DMS53 treated with DMSO at 0.1 percent for 48 hours (cell line): ENCODE measurements around the gene ASB5.
A peak's percentile ranks its signal among the peaks of the same experiment; 100 is the strongest.
"Not testable (repeated sequence)": the region's sequence is repeated elsewhere in the genome, so short reads cannot be mapped to it uniquely, and the experiment has no call there.

ENCODE experiments used
- DNase-seq: peaks from one replicate; lab custom pipeline; 2025; ENCODE audit not compliant: unreplicated experiment; lab: John Stamatoyannopoulos, UW

The ASB5 gene

DNA sequence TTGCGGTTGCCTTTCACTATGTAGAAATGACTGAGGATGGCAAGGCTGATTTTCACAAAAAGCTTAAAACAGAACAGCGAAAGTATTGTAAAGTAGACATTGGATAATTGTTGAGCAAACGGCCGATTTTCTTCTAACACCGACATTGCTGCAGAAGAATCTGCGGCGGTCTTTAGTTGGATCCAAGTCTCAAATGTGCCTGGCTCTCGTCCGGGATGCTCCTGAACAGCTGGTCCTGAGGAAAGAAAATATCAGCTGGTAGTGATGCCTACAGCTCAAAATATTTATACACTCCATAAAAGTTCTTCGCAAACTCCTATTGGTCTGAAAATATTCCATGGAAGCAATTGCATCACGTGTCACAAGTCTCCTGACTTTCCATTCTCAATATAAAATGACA, at the start of gene ASB5:
TSS of gene ASB5 (minus strand) at position 260 of the 400 bp plus-strand sequence. CDS start at position 146, 114 bp downstream.
- no peak for DNase-seq

DNA sequence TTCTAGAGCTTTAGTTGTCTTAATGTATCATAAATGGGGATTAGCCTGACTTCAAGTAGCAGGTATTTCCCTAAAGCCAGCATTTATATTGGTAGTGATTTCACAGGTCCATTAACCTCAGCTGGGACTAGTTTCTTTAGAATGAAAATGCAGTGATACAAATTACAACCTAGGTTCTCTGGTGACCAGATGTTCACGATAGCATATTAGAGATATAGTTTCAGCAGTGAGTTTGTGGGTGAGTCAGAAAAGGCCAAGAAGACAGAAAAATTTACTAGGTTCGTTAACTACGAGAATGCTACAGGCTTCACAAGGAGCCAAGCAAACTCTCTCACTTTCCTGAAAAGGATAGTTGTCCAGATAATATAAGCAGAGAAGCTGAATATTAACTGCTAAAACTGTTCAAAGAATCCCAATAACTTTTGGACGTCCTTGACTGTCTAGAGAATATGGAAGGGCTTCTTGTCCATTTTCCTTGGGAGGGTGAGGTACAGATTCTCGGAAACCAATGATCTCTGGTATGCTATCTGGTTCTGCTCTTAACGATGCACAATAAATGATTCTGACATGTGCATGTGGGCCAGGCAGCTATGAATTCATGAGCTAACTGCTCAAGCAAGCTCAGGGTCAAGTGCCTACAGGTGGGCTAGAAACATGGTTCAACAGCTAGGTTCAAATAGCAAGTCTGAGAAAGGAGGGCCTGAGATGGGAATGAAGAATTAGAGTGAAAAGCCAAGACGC, 44.7 kb upstream of the ASB5 start:
- DNase-seq, result no peak

- DNase-seq, result peak; percentile 9
These were observed 40.8 kb upstream of the ASB5 start for GRCh38 chr4:176309772-176310171.

DNA sequence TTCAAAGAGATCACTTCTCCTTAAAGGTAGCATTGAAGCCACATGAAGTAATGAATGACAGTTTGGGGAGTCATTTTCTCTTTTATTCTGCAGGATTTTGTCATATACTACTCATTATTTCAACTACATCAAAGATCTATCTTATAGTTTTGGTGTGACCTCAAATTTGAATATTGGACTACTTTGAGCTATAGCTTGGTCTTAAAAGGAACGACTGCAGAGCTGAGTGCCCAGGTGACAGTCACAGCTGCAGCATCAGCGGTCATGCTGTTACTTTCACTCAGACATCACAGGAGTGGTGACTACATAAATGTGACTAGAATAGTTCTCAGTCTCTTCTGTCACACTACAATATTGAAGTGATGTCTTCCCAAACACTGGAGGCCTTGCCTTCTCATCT, 40.0 kb upstream of the ASB5 start:
- no peak for DNase-seq

DNA sequence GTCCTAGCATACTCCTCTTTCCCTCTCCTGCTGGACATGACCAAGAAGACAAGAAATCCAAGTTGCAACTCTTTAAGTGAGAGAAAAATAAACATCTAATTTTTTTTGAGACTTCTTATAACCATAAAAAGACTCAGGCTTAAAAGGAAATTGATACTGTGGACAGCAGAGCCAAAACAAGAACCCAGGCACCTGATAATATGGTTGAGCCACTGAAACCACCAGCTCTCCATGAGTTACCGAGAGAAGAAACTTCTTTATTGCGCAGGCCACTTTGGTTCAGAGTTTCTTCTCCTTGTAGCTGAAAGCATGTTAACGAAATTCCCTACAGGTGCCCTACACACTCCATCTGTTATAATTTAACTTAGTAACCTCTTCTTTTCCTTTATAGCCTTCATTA, 39.4 kb upstream of the ASB5 start:
- no peak for DNase-seq

DNA sequence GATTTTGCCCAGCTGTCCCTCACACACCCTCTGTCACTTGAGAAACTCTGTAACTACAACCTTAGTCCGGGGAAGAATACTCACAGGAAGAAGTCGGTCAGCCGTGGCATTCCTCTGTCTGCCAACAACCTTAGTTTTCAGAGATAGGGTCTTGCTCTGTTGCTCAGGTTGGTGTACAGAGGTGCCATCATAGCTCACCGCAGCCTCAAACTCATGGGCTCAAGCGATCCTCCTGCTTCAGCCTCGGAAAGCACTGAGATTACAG, 38.6 kb upstream of the ASB5 start:
- no peak for DNase-seq

DNA sequence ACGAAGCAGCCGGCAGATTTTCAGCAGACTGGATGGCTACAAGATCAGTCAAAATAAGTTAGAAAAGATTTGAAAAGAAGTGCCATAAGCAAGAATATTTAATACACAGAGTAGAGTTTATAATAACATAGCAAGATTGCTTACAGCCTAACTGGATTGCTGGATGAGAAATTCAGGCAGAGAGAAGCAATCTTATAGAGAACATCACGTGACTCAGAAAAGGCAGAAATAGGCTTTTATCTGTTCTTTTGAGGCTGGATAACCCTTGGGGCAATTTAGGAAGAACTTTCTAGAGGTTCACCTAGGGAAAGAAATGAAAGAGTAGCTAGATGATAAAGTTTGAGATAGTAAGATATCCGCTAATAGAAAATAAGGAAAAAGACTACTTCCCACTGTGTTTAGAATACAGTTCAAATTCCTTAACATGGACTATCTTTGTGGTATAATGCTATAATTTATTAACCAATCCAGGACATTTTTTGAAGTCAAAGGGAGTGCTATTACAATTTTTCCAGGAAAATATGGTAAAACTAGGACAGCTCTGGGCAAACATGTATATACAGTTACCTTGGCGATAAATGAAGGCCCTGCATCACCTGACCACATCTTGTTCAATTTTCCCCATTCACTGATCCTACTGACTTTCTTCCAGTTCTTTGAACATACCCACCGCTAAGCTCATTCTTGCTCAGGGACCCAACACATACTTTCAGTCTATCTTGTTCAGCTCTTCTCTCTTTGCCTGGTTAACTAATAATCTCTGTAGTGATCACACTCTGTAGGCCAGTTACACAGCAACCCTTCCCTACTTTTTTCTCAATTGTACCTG, 38.0 kb upstream of the ASB5 start:
- no peak for DNase-seq

- DNase-seq, result no peak
These were observed 34.9 kb upstream of the ASB5 start for GRCh38 chr4:176303938-176304337.

GRCh38 chr4:176302283-176303275, 33.6 kb upstream of the ASB5 start:
- peak; percentile 5 for DNase-seq

- no peak for DNase-seq
These were observed 31.5 kb upstream of the ASB5 start for GRCh38 chr4:176300565-176300964.

GRCh38 chr4:176300036-176300435, 31.0 kb upstream of the ASB5 start:
- DNase-seq, result no peak

DNA sequence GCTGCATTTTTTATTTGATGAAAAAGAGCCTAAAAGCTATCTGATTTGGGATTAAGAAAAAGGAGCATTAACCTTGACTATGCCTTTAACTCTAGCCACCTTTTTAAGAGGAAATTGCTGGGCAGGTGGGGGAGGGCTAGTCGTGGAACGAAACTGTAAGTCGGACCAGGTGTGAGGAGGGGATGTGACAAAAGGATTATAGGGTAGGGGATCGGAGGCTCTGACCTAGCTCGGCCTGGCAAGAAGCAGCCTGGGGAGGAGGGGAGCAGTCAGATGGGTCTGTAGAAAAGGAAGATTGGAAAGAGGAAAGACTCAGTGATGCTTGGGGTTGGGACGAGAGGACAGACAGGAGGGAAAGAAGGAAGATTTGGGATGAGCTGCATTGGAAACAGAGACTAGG, 29.6 kb upstream of the ASB5 start:
- no peak for DNase-seq

DNA sequence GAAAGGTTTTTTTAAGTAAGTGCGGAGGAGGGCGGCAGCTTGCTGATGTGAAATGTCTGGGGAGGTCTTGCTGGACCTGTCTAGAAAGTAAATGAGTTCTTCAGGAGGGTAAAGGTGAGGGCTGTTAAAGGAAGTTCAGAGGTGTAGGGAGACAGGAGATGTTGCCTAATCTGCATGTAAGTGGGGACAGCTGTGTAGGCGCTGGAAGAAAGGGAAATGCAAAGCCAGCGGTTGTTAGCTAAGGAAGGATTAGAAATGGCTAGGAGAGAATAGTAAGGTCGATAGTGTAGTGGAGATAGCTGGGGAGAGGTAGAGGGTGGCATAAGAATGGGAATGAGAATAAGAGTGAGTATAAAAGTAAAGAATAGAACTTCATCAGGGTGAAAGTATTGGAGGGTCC, 26.9 kb upstream of the ASB5 start:
- DNase-seq, result not testable (repeated sequence)

DNA sequence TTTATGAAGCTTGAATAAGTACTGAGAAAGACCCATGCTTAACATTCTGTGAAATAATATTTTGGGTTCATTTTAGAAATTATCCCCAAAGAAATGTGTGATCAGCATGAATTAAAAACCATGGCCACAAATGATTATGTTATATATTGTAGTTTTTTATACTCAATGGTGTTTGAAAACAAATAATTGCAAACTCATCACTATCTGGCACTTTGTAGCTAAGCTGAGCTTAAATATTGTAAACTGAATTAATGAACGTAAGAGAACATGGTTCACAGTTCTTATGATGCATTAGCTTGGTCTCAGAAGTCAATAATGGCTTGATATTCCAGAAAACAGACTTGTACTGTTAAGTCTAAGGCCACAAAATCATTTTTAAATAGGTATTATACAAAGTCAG, 24.6 kb upstream of the ASB5 start:
- no peak for DNase-seq

GRCh38 chr4:176292920-176293319, 23.9 kb upstream of the ASB5 start:
- DNase-seq, result no peak

GRCh38 chr4:176291748-176292147, 22.7 kb upstream of the ASB5 start:
- no peak for DNase-seq

- no peak for DNase-seq
These were observed 21.5 kb upstream of the ASB5 start for GRCh38 chr4:176290520-176290919.

- no peak for DNase-seq
These were observed 20.5 kb upstream of the ASB5 start for GRCh38 chr4:176289561-176289960.

DNA sequence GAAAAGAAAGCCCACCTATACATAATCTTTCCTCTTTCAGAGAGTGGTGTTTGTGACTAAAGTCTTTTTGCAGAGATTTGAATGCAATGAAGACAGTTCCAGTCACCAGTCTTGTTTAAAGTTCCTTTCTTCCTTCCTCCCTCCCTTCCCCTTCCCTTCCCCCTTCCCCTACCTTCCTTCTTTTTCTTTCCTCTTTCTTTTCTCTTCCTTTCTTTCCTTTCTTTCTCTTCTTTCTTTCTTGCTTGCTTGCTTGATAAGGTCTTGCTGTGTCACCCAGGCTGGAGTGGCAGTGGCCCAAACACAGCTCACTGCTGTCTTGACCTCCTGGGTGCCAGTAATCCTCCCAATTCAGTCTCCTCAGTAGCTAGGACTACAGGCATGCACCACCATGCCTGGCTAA, 19.0 kb upstream of the ASB5 start:
- DNase-seq, result no peak

DNA sequence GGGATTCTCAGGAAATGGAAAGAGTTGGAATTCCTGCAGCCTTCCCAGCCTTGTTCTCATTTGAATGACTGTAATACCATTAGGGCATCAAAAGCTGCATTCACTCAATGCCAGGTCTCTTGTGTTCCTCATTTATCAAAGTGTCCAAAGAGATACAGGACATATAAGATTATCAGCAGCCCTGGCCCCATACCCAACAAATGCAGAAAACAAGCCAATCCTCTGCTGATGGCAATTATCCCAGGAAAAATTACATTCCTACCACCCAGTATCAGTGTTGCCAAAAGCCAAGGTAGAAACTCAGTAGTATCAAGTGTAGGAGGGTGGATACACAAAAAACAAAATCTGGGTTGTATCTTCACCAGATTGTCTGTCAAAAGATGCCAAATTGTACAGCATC, 18.5 kb upstream of the ASB5 start:
- no peak for DNase-seq

DNA sequence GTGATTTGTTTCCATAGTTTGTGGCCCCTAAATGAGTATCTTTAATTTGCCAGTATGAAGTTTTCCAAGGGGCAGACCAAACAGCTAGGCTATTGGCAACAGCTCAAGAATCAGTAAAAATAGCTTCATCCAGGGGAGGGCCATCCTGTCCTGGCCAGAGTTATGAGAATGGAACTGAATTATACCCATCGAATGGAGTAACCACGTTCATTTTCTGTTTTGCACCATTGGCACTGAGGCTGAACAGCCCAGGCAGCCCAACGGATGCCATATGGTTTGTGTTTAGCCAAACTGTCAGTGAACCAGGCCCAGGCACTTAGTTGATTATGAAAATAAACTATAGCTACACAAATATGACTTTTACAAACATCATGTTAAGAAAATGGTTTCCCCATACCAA, 17.7 kb upstream of the ASB5 start:
- DNase-seq, result no peak
